Ectodermal cell (in vitro differentiated cells): ENCODE results near the gene LGMN.
"Not testable (repeated sequence)": the region's sequence is repeated elsewhere in the genome, so short reads cannot be mapped to it uniquely, and the experiment has no call there.

Experiments
- H3K27ac ChIP-seq: 2 replicates; pipeline ENCODE4 v1.7.0; 2013; ENCODE audit warnings: mild to moderate bottlenecking, low read depth, low read length; ENCODE audit not compliant: insufficient read depth, poor library complexity, severe bottlenecking
- H3K27me3 ChIP-seq: 2 replicates; pipeline ENCODE4 v1.7.0; 2013; ENCODE audit warnings: mild to moderate bottlenecking, low read length; ENCODE audit not compliant: insufficient read depth, control insufficient read depth, poor library complexity, severe bottlenecking
- H3K36me3 ChIP-seq: one replicate; pipeline ENCODE4 v1.7.0; 2013; ENCODE audit warnings: low read length; ENCODE audit not compliant: control insufficient read depth, insufficient read depth
- H3K4me1 ChIP-seq: one replicate; pipeline ENCODE4 v1.7.0; 2013; ENCODE audit warnings: low read length; ENCODE audit not compliant: control insufficient read depth, insufficient read depth
- H3K4me3 ChIP-seq: 2 replicates; pipeline ENCODE4 v1.7.0; 2013; ENCODE audit warnings: low read depth, low read length, control low read depth; ENCODE audit not compliant: insufficient read depth
- H3K9me3 ChIP-seq: 2 replicates; pipeline ENCODE4 v1.7.0; 2013; ENCODE audit warnings: mild to moderate bottlenecking, low read length, moderate library complexity; ENCODE audit not compliant: control insufficient read depth
- WGBS, 2 experiments: methylation state at CpG; one replicate each; pipeline ENCODE4 v1.1.7; 2013; ENCODE audit warnings: missing lambda C conversion rate in 2 of 2; 5-methylcytosine and 5-hydroxymethylcytosine counted together

The LGMN gene

GRCh38 chr14:92716131-92716530 lies 32.3 kb downstream of the LGMN start:
- Histone ChIP-seq H3K9me3 (no peaks in the 10 kb centered on the region), H3K27ac (no peak overlapping the region), H3K4me3 (no peak overlapping the region), H3K4me1 (no peaks in the 10 kb centered on the region), H3K27me3 (no peaks in the 10 kb centered on the region), H3K36me3 (peaks cover under 1% of the 10 kb centered on the region)
- WGBS, 2 experiments = 93% methylated on average over 10 of the region's 10 CpGs

- not testable (repeated sequence) for H3K36me3 ChIP-seq, H3K4me1 ChIP-seq, H3K27ac ChIP-seq, H3K4me3 ChIP-seq, H3K27me3 ChIP-seq, H3K9me3 ChIP-seq
- WGBS, 2 experiments = 72 to 74% methylated on average over 7 of the region's 7 CpGs
Measured at GRCh38 chr14:92714739-92715307, 33.6 kb downstream of the LGMN start.

- Histone ChIP-seq H3K4me3 (no peak overlapping the region), H3K36me3 (no peaks in the 10 kb centered on the region), H3K27me3 (no peaks in the 10 kb centered on the region), H3K9me3 (no peaks in the 10 kb centered on the region), H3K27ac (no peak overlapping the region), H3K4me1 (no peaks in the 10 kb centered on the region)
- WGBS, 2 experiments = 92 to 94% methylated on average over 8 of the region's 8 CpGs
Measured at GRCh38 chr14:92712654-92713051, 35.8 kb downstream of the LGMN start.

- 96 to 97% methylated on average over 7 of the region's 7 CpGs for WGBS, 2 experiments
- H3K36me3 ChIP-seq = no peaks in the 10 kb centered on the region
Measured at GRCh38 chr14:92711976-92712653, 36.3 kb downstream of the LGMN start.

GRCh38 chr14:92710001-92710341 lies 38.5 kb downstream of the LGMN start:
- Histone ChIP-seq H3K27me3 (no peaks in the 10 kb centered on the region), H3K36me3 (no peaks in the 10 kb centered on the region), H3K27ac (no peak overlapping the region), H3K4me1 (no peaks in the 10 kb centered on the region), H3K4me3 (no peak overlapping the region), H3K9me3 (no peaks in the 10 kb centered on the region)
- 97 to 98% methylated on average over 5 of the region's 5 CpGs for WGBS, 2 experiments

More at GRCh38 chr14:92711976-92712653, 36.3 kb downstream of the LGMN start:
- H3K27ac ChIP-seq = no peak overlapping the region
- no peaks in the 10 kb centered on the region for H3K4me1 ChIP-seq
- no peaks in the 10 kb centered on the region for H3K9me3 ChIP-seq
- no peak overlapping the region for H3K4me3 ChIP-seq
- H3K27me3 ChIP-seq = no peaks in the 10 kb centered on the region

GRCh38 chr14:92709340-92710000 lies 39.0 kb downstream of the LGMN start:
- no peak overlapping the region for H3K4me3 ChIP-seq
- no peaks in the 10 kb centered on the region for H3K27me3 ChIP-seq
- 91 to 93% methylated on average over 13 of the region's 13 CpGs for WGBS, 2 experiments
- H3K9me3 ChIP-seq = no peaks in the 10 kb centered on the region
- no peaks in the 10 kb centered on the region for H3K4me1 ChIP-seq
- no peaks in the 10 kb centered on the region for H3K36me3 ChIP-seq
- no peak overlapping the region for H3K27ac ChIP-seq

- no peak overlapping the region for H3K27ac ChIP-seq
- 91% methylated on average over 15 of the region's 15 CpGs for WGBS, 2 experiments
- no peaks in the 10 kb centered on the region for H3K9me3 ChIP-seq
- H3K27me3 ChIP-seq = no peaks in the 10 kb centered on the region
- no peaks in the 10 kb centered on the region for H3K36me3 ChIP-seq
- H3K4me3 ChIP-seq = no peak overlapping the region
- H3K4me1 ChIP-seq = no peaks in the 10 kb centered on the region
Measured at GRCh38 chr14:92706386-92706785, 42.0 kb downstream of the LGMN start.

GRCh38 chr14:92704821-92705220 lies 43.6 kb downstream of the LGMN start:
- 94 to 95% methylated on average over 11 of the region's 11 CpGs for WGBS, 2 experiments
- no peaks in the 10 kb centered on the region for H3K9me3 ChIP-seq
- H3K27ac ChIP-seq = no peak overlapping the region
- no peaks in the 10 kb centered on the region for H3K27me3 ChIP-seq
- no peaks in the 10 kb centered on the region for H3K36me3 ChIP-seq
- no peak overlapping the region for H3K4me3 ChIP-seq
- H3K4me1 ChIP-seq = no peaks in the 10 kb centered on the region

- Histone ChIP-seq H3K36me3 (no peaks in the 10 kb centered on the region), H3K4me1 (no peaks in the 10 kb centered on the region), H3K9me3 (no peaks in the 10 kb centered on the region), H3K27ac (no peak overlapping the region), H3K27me3 (no peaks in the 10 kb centered on the region), H3K4me3 (no peak overlapping the region)
- 93% methylated on average over 23 of the region's 23 CpGs for whole genome bisulfite sequencing, 2 experiments
Measured at GRCh38 chr14:92704036-92704804, 44.2 kb downstream of the LGMN start.

GRCh38 chr14:92703516-92703915 lies 44.9 kb downstream of the LGMN start:
- H3K27ac ChIP-seq = no peak overlapping the region
- H3K9me3 ChIP-seq = no peaks in the 10 kb centered on the region
- no peaks in the 10 kb centered on the region for H3K27me3 ChIP-seq
- WGBS, 2 experiments = 95 to 98% methylated on average over 10 of the region's 10 CpGs
- H3K36me3 ChIP-seq = no peaks in the 10 kb centered on the region
- H3K4me3 ChIP-seq = no peak overlapping the region
- no peaks in the 10 kb centered on the region for H3K4me1 ChIP-seq
